Measurements from ENCODE around the gene ERN1.
A peak's percentile ranks its signal among the peaks of the same experiment; 100 is the strongest.
"Not testable (repeated sequence)": the region's sequence is repeated elsewhere in the genome, so short reads cannot be mapped to it uniquely, and the experiment has no call there.

The ERN1 gene

DNA sequence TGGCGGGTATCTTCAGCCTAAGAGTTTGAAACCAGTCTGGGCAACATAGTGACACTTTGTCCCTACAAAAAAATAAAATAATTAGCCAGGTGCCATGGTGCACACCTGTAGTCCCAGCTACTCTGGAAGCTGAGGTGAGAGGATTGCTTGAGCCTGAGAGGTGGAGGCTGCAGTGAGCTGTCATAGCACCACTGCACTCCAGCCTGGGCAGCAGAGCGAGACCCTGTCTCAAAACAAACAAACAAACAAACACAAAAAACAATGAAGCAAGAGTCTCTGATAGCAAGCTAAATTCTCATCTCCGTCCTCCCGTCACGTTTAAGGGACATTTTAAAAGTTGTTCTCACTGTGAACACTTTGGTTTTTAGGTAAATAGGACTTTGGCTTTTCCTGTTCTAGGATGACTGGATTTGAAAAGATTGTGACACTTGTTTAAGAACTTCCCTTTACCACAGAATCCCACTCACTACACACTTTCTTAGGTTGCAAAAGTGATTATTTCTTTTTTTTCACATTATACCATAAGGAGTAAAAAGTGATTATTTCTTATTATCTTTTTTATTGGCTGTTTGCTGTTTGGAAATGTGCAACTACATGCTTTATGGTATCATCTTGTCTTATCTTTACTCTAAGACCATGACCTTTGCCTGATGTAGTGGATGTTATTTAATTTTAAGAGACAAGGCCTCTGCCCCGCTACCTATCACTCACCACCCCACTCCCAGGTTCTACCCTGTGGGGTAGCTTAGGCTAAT is 4.4 kb upstream of the ERN1 start:
- DNase-seq (ENCODE audit: low read depth): no peak

DNA sequence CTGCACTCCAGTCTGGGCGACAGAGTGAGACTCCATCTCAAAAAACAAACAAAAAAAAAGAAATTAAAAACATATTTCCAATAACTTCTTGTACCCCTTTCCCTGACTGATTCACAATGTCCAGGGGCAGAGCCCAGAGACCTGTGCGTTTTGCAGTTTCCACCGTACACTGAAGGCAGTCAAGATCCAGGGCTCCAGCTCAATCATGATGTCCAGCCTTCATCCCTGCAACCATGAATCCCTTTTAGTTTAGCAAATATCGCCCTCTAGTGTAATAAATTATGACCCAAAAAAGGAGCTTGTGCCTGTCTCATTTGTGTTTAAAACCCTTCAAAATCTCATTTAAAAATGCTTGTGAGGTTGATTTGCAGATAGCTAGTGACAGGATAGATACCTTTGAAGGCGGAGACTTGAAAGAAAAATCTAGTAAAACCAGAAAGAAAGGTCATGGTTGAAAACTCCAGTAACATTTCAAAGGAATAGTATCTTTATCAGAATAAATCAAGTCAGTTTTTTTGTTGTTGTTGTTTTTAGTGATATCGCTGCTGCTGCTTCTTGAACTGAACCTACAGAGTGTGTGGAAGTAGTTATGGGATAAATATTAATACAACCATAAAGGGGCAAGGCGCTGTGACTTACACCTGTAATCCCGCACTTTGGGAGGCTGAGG is 3.7 kb upstream of the ERN1 start:
- no peak for DNase-seq (ENCODE audit: low read depth)

DNA sequence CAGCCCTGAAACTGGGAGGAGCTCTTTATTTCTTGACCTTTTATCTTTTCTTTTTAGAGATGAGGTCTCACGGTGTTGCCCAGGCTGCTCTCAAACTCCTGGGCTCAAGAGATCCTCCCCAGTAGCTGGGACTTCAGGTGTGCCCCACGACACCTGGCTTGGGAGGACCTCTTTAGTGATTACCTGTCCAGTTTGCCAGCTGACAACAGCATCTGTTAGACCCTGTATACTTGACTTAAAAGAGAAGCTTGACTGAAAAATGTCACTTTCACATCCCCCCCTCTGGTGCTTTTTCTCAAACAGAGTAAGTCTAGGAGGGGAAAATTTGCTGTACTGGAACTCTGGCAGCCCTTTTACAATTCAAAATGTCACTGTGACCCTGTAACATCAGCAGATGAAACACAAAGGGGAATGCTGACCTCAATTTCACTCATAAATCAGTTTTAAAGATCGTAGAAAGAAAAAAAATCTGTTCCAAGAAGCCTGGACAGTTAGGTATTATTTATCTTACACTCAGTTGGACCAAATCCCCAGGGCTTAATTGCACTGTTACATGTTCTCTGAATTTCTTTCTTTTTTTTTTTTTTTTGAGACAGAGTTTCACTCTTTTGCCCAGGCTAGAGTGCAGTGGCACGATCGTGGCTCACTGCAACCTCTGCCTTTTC is 1.8 kb upstream of the ERN1 start:
- DNase-seq (ENCODE audit: low read depth): no peak

DNA sequence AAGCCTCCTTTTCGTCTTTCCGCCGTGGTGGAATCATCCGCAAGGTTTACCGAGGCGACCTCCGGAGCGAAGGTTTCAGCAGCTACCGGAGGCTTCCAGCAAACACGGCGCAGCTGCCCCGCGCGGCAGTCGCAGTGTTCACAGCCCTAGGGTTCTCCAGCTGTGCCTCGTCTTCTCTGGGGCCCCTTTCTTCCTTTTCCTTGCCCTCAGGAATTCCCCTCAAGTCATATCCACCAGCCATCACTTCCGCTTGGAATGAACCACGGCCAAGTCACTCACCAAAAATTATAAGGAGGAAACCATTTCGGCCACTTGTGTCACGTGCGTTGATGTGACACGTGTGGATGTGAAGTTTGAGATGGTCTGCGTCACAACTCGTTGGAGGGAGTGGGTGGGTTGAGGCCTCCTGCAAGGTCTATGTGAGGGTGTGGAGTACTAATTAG is 636 bp upstream of the ERN1 start:
- peak; percentile 54 for DNase-seq (ENCODE audit: low read depth)

DNA sequence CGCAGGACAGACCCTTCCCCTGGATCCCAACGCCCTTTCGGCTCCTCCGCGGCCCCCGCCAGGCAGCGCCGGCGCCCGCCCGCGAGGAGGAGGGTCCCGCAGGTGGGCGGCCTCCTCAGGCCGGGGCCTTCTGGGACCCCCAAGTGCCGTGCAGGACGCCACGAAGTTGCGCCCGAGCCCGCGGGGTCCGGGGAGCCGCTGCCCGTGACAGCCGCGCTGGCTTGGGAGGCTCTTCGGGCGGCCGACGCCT is 504 bp downstream of the ERN1 start:
- DNase-seq (ENCODE audit: low read depth): no peak

DNA sequence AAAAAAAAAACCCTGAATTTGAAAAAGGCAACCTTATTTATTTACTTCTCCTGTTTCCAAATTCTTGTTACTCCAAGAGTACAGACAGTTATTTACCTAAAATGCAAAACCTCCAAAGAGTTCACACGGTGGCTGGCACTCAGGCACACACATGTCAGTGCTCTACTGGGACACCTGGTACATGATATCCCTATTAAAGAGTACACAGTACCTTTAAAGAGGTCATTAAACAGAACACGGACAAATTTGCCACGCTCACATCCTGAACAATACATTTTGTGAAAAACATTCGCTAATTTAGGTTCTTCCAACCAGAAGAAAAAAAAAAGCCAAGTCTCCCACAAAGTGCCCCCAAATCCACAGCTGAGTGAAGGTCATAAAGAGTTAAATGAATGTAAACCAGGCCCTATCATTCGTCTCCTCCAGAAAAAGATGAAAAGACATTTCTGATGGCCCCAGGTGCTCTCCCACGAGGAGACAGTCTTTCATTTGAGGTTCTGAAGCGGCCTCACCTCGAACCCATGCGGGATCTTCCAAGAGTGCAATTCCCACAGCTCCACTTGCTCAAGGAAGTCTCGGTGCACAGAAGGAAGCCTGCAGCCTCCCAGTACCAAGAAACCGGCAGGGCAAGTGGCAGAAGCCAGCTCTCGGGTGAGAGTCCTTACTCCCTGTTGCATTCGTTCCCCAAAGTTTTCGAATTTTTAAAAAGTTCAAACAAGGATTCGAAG is 993 bp downstream of the ERN1 start:
- DNase-seq (ENCODE audit: low read depth): no peak

DNA sequence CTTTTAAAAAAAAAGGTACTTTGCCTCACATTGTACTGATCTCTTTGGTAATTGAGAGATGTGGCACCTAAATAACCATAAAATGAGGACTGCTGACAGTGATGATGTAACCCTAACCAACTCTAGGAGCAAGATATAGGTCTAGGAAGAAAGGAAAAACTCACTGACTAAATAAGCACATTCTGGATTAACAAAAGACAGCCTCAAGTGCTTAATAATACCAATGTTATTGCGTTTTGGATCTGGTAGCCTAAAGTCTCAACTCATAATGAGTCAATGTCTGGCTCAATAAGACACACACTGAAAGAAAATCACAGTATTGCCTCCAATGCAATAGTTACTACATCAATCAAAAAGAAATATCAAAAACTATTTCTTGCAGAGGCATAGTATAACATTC is 3.0 kb downstream of the ERN1 start:
- DNase-seq (ENCODE audit: low read depth): no peak

DNA sequence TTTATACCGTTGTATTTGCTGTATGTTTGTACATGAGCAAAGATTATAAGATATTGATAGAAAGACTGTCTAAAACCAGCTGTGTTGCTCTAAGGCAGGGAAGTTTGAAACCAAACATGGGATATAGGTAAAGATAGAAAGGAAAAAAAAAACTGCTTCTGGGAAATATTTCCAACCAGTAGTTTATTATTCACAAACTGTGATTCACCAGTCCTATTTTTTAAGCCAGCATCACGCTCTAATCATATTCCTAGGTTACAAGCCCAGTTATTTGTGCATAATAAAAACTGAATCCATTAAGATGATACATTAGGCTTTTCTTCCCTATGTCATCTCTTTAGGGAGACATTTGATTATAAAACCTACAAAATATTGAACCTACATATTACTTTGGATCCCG is 4.0 kb downstream of the ERN1 start:
- DNase-seq (ENCODE audit: low read depth): no peak

DNA sequence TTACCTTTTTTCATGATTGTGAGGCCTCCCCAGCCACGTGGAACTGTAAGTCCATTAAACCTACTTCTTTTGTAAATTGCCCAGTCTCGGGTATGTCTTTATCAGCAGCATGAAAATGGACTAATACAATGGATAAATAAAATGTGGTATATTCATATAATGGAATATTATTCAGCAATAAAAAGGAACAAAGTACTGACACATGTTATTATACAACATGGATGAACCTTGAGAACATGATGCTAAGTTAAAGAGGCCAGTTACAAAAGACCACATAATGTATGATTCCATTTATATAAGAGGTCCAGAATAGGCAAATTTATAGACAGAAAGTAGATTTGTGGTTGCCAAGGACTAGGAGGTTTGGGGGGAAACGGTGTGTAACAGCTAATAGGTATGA is 5.3 kb downstream of the ERN1 start:
- DNase-seq (ENCODE audit: low read depth): no peak

DNA sequence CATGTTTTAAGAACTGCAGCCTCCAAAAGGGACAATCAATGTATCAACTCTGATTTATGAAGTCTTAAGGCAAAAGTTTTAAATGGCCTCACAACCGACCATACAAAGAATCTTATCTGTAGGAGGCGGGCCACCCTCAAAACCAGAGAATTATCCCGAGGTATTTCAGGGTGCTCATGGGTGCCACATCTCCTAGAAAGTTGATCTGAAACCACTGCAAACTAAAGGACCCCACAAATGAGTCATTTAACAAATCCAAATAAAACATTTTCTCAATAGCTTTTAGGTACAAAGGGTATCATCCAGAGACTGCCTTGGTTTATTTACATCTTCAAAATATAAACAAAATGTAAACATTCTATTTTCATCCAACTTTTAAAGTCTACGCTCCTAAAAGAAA is 6.8 kb downstream of the ERN1 start:
- DNase-seq (ENCODE audit: low read depth): no peak

DNA sequence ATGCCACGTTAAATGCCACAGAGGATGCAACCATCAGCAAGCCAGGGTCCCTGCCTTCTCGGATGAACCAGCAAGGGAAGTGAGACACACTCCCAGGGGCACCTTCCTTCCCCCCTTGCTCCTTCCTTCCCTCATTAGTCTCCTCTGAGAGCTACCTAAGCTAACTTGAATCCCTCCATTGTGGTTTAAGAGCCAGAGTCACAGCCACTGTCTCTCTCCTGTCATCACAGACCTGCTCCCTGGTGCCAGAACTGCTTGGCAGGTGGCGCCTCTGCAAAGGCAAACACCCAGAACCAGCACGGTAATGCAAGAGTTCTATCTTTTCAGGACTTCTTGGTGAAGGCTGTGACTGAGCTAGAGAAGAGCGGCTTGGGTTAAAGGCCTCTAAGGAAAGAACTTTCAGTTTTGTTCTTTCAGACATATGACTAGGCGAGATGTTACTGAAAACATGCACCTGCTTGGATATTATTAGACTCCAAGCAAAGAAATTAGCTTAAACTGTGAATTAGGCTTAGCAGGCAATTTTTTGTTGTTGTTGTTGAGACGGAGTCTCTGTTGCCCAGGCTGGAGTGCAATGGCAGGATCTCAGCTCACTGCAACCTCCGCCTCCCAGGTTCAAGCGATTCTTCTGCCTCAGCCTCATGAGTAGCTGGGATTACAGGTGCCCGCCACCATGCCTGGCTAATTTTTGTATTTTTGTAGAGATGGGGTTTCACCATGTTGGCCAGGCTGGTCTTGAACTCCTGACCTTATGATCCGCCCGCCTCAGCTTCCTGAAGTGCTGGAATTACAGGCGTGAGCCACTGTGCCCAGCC is 8.8 kb downstream of the ERN1 start:
- not testable (repeated sequence) for DNase-seq (ENCODE audit: low read depth)

DNA sequence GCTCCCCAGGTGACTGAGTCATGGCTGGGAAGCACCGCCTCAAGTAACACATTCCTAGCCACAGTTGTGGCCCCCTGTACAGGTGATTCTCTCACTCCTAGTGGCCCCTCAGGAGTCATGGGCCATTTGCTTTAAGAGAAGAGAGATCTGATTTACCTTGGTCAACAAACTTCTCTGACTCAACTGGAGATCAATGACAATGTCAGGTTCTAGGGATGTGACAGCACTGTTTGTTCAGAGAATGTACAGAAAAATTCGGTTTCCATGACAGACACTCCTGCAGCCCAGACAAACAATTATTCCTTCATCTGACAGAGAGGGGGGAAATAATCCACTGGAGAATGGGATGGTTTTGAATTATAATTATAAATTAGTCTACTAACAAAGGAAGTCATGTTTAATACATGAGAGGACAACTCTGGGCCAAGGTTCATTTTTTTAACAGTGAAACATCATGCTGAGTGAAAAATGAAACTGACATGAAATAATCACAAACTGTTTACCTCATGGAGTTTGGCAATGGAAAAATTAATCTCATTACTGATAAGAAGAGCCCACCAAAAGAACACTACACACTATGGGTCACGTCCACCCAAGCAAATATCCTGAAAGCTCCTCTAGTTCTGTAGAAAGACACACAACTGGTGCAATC is 9.7 kb downstream of the ERN1 start:
- no peak for DNase-seq (ENCODE audit: low read depth)

DNA sequence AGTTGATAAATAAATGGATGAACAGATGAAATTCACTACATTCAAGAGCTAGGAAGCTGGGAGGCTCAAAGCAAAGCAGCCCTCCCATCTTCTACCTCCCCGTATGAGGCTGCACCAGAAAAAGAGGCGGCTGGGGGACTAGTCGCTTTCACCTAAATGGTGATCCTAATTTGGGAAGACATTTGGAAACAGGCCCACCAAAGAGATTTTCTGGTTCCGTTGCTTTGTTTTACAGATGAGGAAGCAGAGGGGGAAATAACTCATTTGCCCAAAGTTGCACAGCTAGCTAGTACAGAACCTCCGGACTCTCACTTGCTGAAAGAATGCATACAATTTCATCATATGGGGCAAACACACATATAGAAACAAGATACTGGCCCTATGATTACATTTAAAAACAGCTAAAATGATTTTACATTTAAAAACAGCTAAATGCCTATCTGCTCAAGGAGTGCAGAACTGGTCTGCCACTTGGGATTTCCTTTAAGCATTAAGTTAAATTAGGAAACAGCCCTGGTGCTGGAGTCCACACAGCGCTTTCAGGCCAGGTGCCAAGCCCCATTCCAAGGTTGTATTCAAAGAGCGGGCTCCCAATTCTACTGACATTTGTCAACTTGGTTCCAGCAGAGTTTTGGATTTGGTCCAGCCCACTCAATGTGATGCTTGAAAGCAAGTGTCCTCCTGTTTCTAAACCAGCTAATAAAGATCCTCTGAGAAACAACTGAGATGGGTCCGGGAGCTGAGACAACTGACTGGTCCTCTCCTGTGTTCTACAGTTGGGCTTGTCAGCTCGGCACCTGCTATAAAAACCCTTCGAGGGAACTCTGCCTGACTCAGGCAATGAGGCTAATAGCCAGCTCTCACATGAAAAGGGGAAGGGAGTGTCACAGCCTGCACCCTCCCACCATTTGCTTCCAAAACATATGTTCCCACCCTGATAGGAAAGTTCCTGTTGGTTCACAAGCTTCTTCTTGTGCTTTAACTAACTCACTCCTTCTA is 11.7 kb downstream of the ERN1 start:
- no peak for DNase-seq (ENCODE audit: low read depth)

DNA sequence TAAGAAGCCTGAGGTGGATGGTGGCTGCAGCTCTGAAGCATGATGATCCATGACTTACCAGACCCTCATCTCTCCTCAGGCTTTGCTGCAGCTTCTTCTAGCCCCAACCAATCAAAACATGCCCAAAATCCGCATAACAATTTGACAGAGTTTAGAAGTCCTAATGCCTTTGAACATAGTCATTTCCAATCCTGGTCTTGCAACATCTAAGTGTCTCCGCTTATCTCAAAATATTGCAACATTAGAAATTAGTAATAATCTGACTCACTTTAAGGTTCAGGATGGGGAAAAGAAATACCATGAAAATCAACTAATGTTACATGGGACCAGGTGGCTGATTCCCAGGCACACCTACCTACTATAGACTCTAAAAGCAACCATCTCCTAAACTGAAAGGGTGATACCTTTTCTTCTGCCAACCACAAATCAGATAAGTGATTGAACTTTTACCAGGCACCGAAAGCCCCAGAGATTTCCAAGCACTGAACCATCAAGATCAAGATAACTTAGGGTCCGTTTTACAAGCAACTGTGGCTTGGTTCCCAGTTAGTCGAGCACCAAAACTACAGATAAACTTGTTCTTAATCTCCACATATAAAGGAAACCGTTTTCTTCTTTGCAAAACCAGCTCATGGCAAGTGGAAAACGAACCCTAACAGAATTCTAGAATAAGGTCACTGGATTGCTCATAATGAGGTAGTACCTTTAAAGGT is 14.0 kb downstream of the ERN1 start:
- no peak for DNase-seq (ENCODE audit: low read depth)

DNA sequence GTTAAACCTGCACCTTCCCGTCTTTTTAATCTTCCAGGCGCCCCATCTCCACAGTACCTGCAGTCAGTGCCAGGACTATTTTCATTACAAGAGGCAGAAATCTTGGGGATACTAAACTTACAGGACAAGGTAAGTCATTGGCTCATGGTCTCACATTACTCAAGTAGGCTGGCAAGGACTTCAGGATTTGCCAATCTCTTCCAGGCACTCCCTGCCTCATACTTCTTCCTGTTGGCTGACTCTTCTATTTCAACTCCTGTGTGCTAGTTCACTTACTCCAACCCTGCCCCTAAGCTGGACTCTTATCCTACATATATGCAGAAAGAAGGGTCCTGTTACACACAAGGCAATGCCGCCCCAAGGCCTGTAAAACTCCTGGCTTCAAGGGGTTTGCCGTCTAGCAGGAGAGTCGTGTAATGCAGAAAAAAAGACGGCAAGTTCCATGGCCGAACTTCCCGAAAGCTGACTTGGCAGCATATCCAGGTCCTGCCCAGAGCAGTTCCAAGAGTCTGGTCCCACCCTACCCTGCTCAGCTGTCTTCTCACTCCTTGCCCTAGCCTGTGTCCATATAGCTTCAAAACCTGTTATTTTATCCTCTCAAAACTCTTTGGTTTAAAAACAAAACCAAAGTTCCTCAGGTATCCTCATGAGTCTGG is 14.8 kb downstream of the ERN1 start:
- no peak for DNase-seq (ENCODE audit: low read depth)

DNA sequence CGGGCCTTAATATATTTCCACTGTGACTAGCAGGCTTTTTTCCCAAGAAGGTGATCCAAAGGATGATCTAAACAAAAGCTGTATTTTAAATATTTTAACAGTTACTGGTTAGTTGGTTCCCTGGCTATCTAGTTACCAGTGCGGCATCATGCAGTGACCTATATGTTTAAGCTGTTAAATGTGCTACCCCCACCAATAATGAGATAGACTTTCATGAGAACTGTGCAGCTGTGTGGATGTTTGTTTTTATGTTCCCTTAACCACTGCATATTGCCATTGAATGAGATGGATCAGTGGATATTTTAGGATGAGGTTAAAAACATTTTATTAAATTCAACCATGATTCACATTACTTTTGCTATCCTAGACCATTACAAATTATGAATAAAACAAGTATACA is 16.9 kb downstream of the ERN1 start:
- no peak for DNase-seq (ENCODE audit: low read depth)

DNA sequence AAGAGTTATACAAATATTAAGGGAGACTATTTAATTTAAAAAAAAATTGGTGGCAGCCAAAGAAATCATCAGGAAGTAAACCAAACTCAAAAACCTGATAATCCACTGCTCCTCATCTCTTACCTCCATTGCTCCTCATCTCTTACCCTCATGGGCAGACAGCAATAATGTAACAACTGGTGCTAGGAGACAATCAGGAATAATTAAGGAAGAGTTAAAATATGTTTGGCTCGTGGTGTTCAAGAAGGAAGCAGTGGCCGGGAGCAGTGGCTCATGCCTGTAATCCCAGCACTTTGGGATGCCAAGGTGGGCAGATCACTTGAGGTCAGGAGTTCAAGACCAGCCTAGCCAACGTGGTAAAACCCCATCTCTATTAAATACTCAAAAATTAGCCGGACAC is 18.1 kb downstream of the ERN1 start:
- no peak for DNase-seq (ENCODE audit: low read depth)

DNA sequence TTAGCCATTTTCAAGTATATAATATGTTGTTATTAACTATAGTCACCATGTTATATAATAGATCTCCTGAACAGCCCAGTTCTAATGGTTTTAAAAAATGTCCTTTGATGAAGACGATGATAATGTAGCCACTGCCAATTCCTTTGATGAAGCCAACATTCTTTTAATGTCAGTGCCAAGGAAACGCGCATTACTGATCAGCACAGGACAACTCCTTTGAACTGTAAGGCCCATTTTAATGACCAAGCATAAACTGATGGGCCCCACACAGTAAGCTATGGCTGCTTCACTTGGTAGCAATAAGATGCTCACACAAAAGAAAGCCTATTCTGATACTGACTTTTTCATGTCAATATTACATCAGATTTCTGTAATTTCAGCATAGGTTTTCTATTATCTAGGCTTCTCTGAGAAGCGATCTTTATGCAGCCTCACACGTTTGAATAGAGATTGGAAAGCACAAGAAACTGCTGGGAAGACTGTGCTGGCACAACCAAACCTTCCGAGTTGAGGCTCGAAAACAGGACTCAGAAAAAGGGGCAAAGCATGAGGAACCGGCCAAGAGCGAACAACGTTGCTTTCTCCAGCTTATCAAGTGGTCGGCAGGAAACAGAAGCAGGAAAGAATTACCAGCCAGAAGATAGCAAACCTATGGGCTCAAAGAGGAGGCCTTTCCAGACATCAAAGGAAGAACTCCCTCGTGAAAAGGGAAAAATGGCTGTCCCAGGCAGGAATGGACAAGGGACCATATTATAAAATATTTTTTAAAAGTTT is 19.4 kb downstream of the ERN1 start:
- no peak for DNase-seq (ENCODE audit: low read depth)

Data from stimulated activated CD4-positive, alpha-beta T cell treated with anti-CD3 and anti-CD28 coated beads, Interleukin-2, amount 100 ng/mL, for 4 hours (primary cell).